ENCODE measurements around the gene CLTB. TPM values are rescaled to one million over a fixed set of nuclear protein-coding genes. Genes with fewer than 3 reads are reported as not detected.

CLTB gene
- total and polyA plus RNA-seq, 4 donors = 86.7 to 160 (median 134) TPM

DNA sequence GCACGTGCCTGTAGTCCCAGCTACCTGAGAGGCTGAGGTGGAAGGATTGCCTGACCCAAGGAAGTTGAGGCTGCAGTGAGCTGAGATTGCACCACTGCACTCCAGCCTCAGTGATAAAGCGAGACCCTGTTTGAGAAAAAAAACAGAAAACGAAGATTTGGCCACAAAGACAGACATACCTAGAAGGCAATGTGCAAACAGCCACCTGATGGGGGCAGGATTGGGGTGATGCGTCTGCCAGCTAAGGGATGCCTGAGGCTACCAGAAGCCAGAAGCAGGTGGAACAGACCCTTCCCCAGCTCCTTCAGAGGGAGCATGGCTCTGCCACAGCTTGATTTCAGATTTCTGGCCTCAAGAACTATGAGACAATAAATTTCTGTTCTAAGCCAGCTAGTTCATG lies 24.9 kb downstream of the CLTB start:
- Histone ChIP-seq H3K36me3 (ENCODE audit: control insufficient read depth in 1 of 2, insufficient read depth in 2 of 2, low read length in 1 of 2) (peaks cover 0 to 3% of the 10 kb centered on the region in 2 donors), H3K9me3 (ENCODE audit: control insufficient read depth, low read length) (no peaks in the 10 kb centered on the region), H3K27ac (ENCODE audit: low read depth in 1 of 2, low read length in 2 of 2) (no peak overlapping the region), H3K4me3 (ENCODE audit: low read length in 2 of 2) (no peak overlapping the region), H3K27me3 (ENCODE audit: control insufficient read depth in 1 of 2, insufficient read depth in 2 of 2, low read length in 1 of 2) (no peaks in the 10 kb centered on the region), H3K4me1 (ENCODE audit: control insufficient read depth in 1 of 2, insufficient read depth in 2 of 2, low read length in 2 of 2) (peaks cover 0 to 3% of the 10 kb centered on the region in 2 donors)
- intact Hi-C loops (cut with DNase I) = no loop called here
- ATAC-seq (ENCODE audit: low FRiP score) (no peak), DNase-seq (peak in 1 of 2 donors; percentile 10)
- WGBS, 2 donors = 88 to 90% methylated on average over 4 of the region's 4 CpGs

DNA sequence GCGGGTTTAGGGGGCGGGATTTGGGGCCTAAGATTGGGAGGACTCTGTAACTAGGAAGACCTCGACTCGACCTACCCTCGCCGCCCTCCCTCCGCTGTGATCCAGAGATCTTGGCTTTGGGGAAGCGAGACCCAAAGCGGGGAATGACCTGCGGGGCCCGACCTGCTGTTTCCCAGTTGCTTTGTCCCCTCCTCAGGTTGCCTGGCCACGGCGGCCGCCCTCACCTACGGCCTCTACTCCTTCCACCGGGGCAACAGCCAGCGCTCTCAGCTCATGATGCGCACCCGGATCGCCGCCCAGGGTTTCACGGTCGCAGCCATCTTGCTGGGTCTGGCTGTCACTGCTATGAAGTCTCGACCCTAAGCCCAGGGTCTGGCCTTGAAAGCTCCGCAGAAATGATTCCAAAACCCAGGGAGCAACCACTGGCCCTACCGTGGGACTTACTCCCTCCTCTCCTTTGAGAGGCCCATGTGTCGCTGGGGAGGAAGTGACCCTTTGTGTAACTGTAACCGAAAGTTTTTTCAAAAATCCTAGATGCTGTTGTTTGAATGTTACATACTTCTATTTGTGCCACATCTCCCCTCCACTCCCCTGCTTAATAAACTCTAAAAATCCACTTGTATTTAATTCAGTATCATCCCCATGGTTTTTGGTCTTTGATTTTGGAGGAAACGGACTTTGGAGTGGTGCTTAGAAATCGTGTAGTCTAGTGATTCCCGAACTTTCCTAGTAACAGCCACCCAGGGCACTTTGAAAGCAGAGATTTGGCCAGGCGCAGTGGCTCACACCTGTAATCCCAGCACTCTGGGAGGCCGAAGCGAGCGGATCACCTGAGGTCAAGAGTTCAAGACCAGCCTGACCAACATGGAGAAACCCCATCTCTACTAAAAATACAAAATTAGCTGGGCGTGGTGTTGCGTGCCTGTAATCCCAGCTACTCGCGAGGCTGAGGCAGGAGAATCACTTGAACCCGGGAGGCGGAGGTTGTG lies 26.9 kb downstream of the CLTB start:
- DNase-seq (peak in 1 of 2 donors; percentile 64), ATAC-seq (ENCODE audit: low FRiP score) (peak; percentile 67)
- H3K4me1 ChIP-seq (ENCODE audit: control insufficient read depth in 1 of 2, insufficient read depth in 2 of 2, low read length in 2 of 2) = peaks cover 0 to 3% of the 10 kb centered on the region in 2 donors
- H3K27ac ChIP-seq (ENCODE audit: low read depth in 1 of 2, low read length in 2 of 2) = peak overlapping the region; percentile 29 to 31
- peaks cover 0 to 1% of the 10 kb centered on the region in 2 donors for H3K36me3 ChIP-seq (ENCODE audit: control insufficient read depth in 1 of 2, insufficient read depth in 2 of 2, low read length in 1 of 2)
- H3K4me3 ChIP-seq (ENCODE audit: low read length in 2 of 2) = peak overlapping the region; percentile 2 to 39
- no peaks in the 10 kb centered on the region for H3K9me3 ChIP-seq (ENCODE audit: control insufficient read depth, low read length)
- no peaks in the 10 kb centered on the region for H3K27me3 ChIP-seq (ENCODE audit: control insufficient read depth in 1 of 2, insufficient read depth in 2 of 2, low read length in 1 of 2)
- intact Hi-C loops (cut with DNase I) = loop anchor here (2.0 to 10.0 kb wide), 3 partner anchors 25 to 153 kb away; partner anchors contain the start of genes ARL10 (in 1 of the 2) and RNF44 (in 1 of the 2)
- WGBS, 2 donors = 28 to 34% methylated on average over 34 to 41 of the region's 41 CpGs

DNA sequence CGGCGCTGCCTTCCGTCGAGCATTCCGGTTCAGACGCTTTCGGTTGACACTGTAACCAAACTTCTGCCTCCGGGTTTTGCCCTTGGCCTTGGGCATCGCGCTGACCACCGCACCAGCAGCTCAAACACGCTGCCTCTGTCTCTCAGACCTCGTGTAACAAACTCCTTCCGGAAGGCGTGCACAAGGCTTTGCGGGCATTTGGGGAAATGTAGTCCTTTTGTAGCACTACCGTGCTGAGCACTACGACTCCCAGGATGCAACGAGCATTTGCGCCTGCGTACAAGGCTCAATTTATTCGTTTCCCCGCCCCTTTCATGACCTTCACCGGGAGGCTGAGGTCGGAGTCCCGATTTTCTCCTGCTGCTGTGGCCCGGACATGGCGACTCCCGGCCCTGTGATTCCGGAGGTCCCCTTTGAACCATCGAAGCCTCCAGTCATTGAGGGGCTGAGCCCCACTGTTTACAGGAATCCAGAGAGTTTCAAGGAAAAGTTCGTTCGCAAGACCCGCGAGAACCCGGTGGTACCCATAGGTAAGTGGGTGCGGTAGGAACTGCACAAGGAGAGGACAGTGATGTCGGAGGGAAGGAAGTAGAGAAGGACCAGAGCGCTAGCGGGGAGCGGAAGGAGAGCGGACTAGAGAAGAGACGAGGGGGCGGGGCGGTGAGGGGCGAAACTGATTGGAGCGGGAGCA lies 27.8 kb downstream of the CLTB start, which contains the start of the genes HIGD2A and NOP16:
TSS of gene HIGD2A (plus strand) at position 308 of the 691 bp plus-strand sequence. CDS start at position 377, 69 bp downstream.
TSS of gene NOP16 (minus strand) at position 155 of the 691 bp plus-strand sequence. CDS start at position 96, 59 bp downstream.
- peak within 1 kb of the TSS; percentile 31 to 56 for H3K27ac ChIP-seq (ENCODE audit: low read depth in 1 of 2, low read length in 2 of 2)
- peaks cover 0 to 3% of the 10 kb centered on the region in 2 donors for H3K4me1 ChIP-seq (ENCODE audit: control insufficient read depth in 1 of 2, insufficient read depth in 2 of 2, low read length in 2 of 2)
- peaks cover 0 to 1% of the 10 kb centered on the region in 2 donors for H3K36me3 ChIP-seq (ENCODE audit: control insufficient read depth in 1 of 2, insufficient read depth in 2 of 2, low read length in 1 of 2)
- DNase-seq (peak; percentile 100), ATAC-seq (ENCODE audit: low FRiP score) (peak; percentile 98)
- intact Hi-C loops (cut with DNase I) = loop anchor here (2.0 to 10.0 kb wide), 3 partner anchors 24 to 154 kb away; partner anchors contain the start of genes ARL10 (in 1 of the 2) and RNF44 (in 1 of the 2)
- H3K4me3 ChIP-seq (ENCODE audit: low read length in 2 of 2) = peak within 1 kb of the TSS; percentile 35 to 39
- 0 to 1% methylated on average over 47 of the region's 47 CpGs for WGBS, 2 donors
- no peaks in the 10 kb centered on the region for H3K27me3 ChIP-seq (ENCODE audit: control insufficient read depth in 1 of 2, insufficient read depth in 2 of 2, low read length in 1 of 2)
- H3K9me3 ChIP-seq (ENCODE audit: control insufficient read depth, low read length) = no peaks in the 10 kb centered on the region

DNA sequence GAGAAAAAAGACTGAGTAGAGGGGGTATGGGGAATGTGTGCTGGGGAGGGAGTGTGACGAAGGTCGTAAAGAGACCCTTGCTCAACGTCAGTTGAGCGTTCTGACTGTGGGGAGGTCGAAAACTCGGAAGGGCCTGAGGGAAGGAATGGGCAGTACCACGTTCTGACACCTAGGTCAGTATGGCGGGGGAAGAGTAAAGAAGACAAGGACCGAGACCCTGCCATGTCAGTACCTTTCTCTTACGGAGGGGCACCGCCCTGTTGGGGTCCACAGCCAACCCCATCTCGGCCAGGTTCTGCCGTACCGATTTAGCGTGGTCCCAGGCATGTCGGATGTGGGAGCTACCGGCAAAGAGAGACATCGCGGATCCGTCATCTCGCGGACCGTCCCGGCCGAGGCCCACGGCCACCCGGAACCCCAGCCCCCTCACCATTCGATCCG lies 28.3 kb downstream of the CLTB start:
- DNase-seq = no peak
- H3K4me1 ChIP-seq (ENCODE audit: control insufficient read depth in 1 of 2, insufficient read depth in 2 of 2, low read length in 2 of 2) = peaks cover 0 to 3% of the 10 kb centered on the region in 2 donors
- no peaks in the 10 kb centered on the region for H3K9me3 ChIP-seq (ENCODE audit: control insufficient read depth, low read length)
- H3K36me3 ChIP-seq (ENCODE audit: control insufficient read depth in 1 of 2, insufficient read depth in 2 of 2, low read length in 1 of 2) = peaks cover 0 to 1% of the 10 kb centered on the region in 2 donors
- no peak for ATAC-seq (ENCODE audit: low FRiP score)
- H3K4me3 ChIP-seq (ENCODE audit: low read length in 2 of 2) = peak overlapping the region; percentile 27 to 35
- 0 to 1% methylated on average over 29 of the region's 29 CpGs for WGBS, 2 donors
- intact Hi-C loops (cut with DNase I) = loop anchor here (2.0 to 10.0 kb wide), 3 partner anchors 23 to 154 kb away; partner anchors contain the start of genes ARL10 (in 1 of the 2) and RNF44 (in 1 of the 2)
- no peaks in the 10 kb centered on the region for H3K27me3 ChIP-seq (ENCODE audit: control insufficient read depth in 1 of 2, insufficient read depth in 2 of 2, low read length in 1 of 2)
- H3K27ac ChIP-seq (ENCODE audit: low read depth in 1 of 2, low read length in 2 of 2) = no peak overlapping the region

DNA sequence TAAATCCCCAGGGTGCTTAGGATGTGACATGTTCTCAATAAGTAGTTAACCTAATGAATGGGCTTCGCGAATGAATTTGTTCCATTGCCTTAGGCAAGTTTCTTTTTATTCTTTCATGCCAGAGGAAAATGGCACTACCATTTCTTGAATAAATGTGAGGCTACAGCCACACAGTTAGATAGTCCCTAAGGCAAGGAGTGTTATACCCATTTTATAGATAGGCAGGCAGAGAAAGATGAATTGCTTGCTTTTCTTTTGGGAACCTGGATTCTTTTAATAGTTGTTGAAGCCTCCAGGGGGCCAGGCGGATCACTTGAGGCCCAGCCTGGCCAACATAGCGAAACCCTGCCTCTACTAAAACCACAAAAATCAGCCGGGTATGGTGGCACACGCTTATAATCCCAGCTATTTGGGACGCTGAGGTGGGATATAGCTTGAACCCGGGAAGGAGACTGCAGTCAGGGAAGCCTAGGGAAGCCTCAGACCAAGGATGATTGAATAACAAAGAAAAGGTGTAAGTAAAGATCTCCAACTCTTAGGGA lies 28.9 kb downstream of the CLTB start:
- 33 to 34% methylated on average over 8 of the region's 8 CpGs for WGBS, 2 donors
- peak overlapping the region in 1 of 2 donors; percentile 27 for H3K4me3 ChIP-seq (ENCODE audit: low read length in 2 of 2)
- no peak for ATAC-seq (ENCODE audit: low FRiP score)
- DNase-seq = peak in 1 of 2 donors; percentile 4
- intact Hi-C loops (cut with DNase I) = loop anchor here (5.0 to 10.0 kb wide), 2 partner anchors 147 to 155 kb away; partner anchors contain the start of gene RNF44 (in 1 of the 2)
- no peaks in the 10 kb centered on the region for H3K9me3 ChIP-seq (ENCODE audit: control insufficient read depth, low read length)
- peaks cover 0 to 3% of the 10 kb centered on the region in 2 donors for H3K4me1 ChIP-seq (ENCODE audit: control insufficient read depth in 1 of 2, insufficient read depth in 2 of 2, low read length in 2 of 2)
- no peaks in the 10 kb centered on the region for H3K27me3 ChIP-seq (ENCODE audit: control insufficient read depth in 1 of 2, insufficient read depth in 2 of 2, low read length in 1 of 2)
- no peaks in the 10 kb centered on the region for H3K36me3 ChIP-seq (ENCODE audit: control insufficient read depth in 1 of 2, insufficient read depth in 2 of 2, low read length in 1 of 2)
- H3K27ac ChIP-seq (ENCODE audit: low read depth in 1 of 2, low read length in 2 of 2) = no peak overlapping the region

DNA sequence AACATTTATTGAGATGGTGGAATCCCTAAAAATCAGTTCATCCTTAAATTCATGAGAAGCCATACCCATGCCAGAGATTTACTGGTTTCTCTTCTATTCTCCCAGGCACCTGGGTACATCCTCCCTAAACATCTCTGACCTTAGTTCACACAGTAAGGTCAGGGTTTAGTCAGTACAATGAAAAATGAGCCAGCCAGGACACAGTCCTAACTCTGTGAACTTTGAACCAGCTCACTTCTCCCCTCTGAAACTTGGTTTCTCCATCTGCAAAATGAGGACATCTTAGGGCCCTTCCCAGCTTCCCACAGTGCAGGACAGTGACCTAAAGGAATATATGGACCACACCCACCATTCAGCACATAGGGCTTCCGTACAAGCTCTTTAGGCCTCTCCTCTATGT lies 29.8 kb downstream of the CLTB start:
- peaks cover 0 to 3% of the 10 kb centered on the region in 2 donors for H3K4me1 ChIP-seq (ENCODE audit: control insufficient read depth in 1 of 2, insufficient read depth in 2 of 2, low read length in 2 of 2)
- 71 to 85% methylated on average over 1 of the region's 1 CpG for WGBS, 2 donors
- H3K27me3 ChIP-seq (ENCODE audit: control insufficient read depth in 1 of 2, insufficient read depth in 2 of 2, low read length in 1 of 2) = no peaks in the 10 kb centered on the region
- H3K36me3 ChIP-seq (ENCODE audit: control insufficient read depth in 1 of 2, insufficient read depth in 2 of 2, low read length in 1 of 2) = peaks cover 0 to 3% of the 10 kb centered on the region in 2 donors
- H3K4me3 ChIP-seq (ENCODE audit: low read length in 2 of 2) = no peak overlapping the region
- intact Hi-C loops (cut with DNase I) = loop anchor here (5.0 to 10.0 kb wide), 2 partner anchors 148 to 156 kb away; partner anchors contain the start of gene RNF44 (in 1 of the 2)
- peak in 1 of 2 donors; percentile 6 for DNase-seq
- H3K9me3 ChIP-seq (ENCODE audit: control insufficient read depth, low read length) = no peaks in the 10 kb centered on the region
- no peak for ATAC-seq (ENCODE audit: low FRiP score)
- no peak overlapping the region for H3K27ac ChIP-seq (ENCODE audit: low read depth in 1 of 2, low read length in 2 of 2)

DNA sequence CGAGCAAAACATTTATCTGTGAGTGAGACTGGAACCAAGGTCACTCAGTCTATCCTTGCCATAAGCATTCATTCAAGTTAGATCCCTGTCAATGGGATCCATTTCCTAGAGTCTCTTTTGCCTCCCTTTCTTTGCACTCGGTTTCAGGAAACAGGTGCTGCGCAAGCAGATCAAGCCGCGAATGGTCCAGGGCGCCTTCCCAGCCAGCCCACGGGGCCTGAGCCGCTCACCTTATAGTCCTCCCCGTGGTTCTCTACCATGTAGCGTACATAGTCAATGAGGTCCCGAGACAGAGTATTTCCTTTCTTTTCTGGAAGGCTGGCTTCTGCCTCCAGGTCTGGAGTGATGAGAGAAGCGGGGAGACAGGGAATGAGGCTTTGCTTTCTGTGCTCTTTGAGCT lies 31.3 kb downstream of the CLTB start:
- H3K27ac ChIP-seq (ENCODE audit: low read depth in 1 of 2, low read length in 2 of 2) = no peak overlapping the region
- WGBS, 2 donors = 89 to 92% methylated on average over 12 of the region's 12 CpGs
- H3K27me3 ChIP-seq (ENCODE audit: control insufficient read depth in 1 of 2, insufficient read depth in 2 of 2, low read length in 1 of 2) = no peaks in the 10 kb centered on the region
- no peak overlapping the region for H3K4me3 ChIP-seq (ENCODE audit: low read length in 2 of 2)
- no peak for ATAC-seq (ENCODE audit: low FRiP score)
- H3K36me3 ChIP-seq (ENCODE audit: control insufficient read depth in 1 of 2, insufficient read depth in 2 of 2, low read length in 1 of 2) = peaks cover 0 to 3% of the 10 kb centered on the region in 2 donors
- peaks cover 0 to 3% of the 10 kb centered on the region in 2 donors for H3K4me1 ChIP-seq (ENCODE audit: control insufficient read depth in 1 of 2, insufficient read depth in 2 of 2, low read length in 2 of 2)
- peak in 1 of 2 donors; percentile 34 for DNase-seq
- no peaks in the 10 kb centered on the region for H3K9me3 ChIP-seq (ENCODE audit: control insufficient read depth, low read length)
- intact Hi-C loops (cut with DNase I) = loop anchor here (5.0 to 10.0 kb wide), 2 partner anchors 150 to 157 kb away; partner anchors contain the start of gene RNF44 (in 1 of the 2)

Measured in aorta (tissue), 5 donors.